Spleen (tissue), 7 donors: Measurements from ENCODE around the gene TMEM120B.

Source experiments
- POLR2A ChIP-seq, 3 donors: fragments of 450-650 bp; IDR thresholded peaks; one replicate each; pipeline ENCODE4 v1.5.1; 2017; ENCODE audit warnings: antibody characterized with exemption in 3 of 3, mild to moderate bottlenecking in 1 of 3
- POLR2AphosphoS5 ChIP-seq, 3 donors: sonication (generic); formaldehyde crosslinking; IDR thresholded peaks; one replicate each; pipeline ENCODE4 v1.5.1; 2017; ENCODE audit warnings: antibody characterized with exemption in 3 of 3
- TF ChIP-seq, protein P1 (sequence below), 11 experiments: fragments of 200-600 bp in 7 of 11; fragments of 450-650 bp in 4 of 11; sonication (generic) in 4 of 11; IDR thresholded peaks in 8 of 11; conservative IDR thresholded peaks in 3 of 11; 1 replicate in 7 of 11; 2 replicates in 4 of 11; pipeline versions ENCODE4 v1.4.0 to v1.8.0; 2016 to 2021; ENCODE audit warnings: antibody characterized with exemption in 11 of 11, inconsistent platforms in 4 of 11, mild to moderate bottlenecking in 1 of 11
- donor health status: DM: no; HTN: no; CAD: no; lungs with moderate emphysema.
- donor health status: DM: no; HTN: no; CAD: no.
- donor health status: DM: no; HTN: no; CAD: no.

DNA sequence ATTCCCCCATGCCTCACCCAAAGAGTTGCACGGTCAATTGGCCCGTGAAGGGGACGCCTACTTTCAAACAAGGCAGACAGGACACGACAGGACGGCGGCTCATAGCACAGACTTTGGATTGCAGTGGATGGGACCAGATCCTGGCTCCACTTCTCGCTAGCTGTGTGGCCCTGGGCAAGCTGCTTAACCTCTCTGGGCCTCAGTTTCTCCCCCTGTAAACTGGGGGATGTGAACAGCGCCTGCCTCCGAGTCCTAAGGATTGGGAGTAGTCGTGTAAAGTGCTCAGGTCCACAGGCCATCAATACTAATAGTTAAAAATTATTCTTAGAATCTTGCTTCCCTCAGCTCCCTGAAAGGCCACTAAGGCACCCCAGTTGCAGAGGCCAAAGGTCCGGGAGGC lies 67.9 kb downstream of the TMEM120B start:
- TF ChIP-seq, protein P1, sequence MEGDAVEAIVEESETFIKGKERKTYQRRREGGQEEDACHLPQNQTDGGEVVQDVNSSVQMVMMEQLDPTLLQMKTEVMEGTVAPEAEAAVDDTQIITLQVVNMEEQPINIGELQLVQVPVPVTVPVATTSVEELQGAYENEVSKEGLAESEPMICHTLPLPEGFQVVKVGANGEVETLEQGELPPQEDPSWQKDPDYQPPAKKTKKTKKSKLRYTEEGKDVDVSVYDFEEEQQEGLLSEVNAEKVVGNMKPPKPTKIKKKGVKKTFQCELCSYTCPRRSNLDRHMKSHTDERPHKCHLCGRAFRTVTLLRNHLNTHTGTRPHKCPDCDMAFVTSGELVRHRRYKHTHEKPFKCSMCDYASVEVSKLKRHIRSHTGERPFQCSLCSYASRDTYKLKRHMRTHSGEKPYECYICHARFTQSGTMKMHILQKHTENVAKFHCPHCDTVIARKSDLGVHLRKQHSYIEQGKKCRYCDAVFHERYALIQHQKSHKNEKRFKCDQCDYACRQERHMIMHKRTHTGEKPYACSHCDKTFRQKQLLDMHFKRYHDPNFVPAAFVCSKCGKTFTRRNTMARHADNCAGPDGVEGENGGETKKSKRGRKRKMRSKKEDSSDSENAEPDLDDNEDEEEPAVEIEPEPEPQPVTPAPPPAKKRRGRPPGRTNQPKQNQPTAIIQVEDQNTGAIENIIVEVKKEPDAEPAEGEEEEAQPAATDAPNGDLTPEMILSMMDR (IDR thresholded peaks at IDR 0.05 in 8 of 11, conservative IDR thresholded peaks at IDR 0.05 in 3 of 11) = no peak
- TF ChIP-seq POLR2A (IDR thresholded peaks at IDR 0.05) (no peak), POLR2AphosphoS5 (IDR thresholded peaks at IDR 0.05) (no peak)
